IPS DF 19.7 (cell line): ENCODE results near the gene SMAD3.
"Not testable (repeated sequence)": the region's sequence is repeated elsewhere in the genome, so short reads cannot be mapped to it uniquely, and the experiment has no call there.

Source experiments
- DNase-seq: peaks from one replicate; pipeline ENCODE4 v3.0.0-alpha.2; 2013; ENCODE audit warnings: low read depth, low spot score

The SMAD3 gene

DNA sequence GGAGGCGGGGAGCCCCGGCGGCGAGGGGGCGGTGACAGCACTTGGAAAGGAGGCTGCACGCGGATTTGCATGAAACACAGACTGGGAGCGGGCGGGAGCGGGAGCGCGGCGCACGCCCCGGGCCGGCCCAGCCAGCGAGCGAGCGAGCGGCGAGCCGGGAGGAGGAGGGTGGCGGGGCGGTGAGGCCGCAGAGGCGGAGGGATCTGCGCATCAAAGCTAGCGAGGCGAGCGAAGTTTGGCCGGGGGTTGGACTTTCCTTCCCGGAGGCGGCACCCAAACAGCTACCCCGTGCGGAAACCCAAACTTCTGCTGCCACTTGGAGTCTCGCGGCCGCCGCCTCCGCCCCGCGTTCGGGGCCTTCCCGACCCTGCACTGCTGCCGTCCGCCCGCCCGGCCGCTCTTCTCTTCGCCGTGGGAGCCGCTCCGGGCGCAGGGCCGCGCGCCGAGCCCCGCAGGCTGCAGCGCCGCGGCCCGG lies at the start of gene SMAD3:
SMAD3 (plus strand) TSS at position 72 of the 475 bp plus-strand sequence. CDS start 553 bp downstream, outside the sequence.
- DNase-seq: no peak

DNA sequence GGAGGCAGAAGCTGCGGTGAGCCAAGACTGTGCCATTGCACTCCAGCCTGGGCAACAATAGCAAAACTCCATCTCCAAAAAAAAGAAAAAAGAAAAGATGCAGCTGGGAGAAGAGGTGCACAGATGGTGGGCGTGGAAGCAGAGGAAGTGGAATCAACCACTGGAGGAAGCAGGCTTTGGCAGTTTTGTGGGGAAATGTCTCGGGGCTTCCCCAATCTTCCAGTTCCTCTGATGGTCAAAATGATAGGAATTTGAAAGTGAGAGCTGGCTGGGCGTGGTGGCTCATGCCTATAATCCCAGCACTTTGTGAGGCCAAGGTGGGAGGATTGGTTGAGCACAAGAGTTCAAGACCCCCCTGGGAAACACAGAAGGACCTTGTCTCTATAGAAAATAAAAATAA lies 48.1 kb upstream of the SMAD3 start:
- no peak for DNase-seq

DNA sequence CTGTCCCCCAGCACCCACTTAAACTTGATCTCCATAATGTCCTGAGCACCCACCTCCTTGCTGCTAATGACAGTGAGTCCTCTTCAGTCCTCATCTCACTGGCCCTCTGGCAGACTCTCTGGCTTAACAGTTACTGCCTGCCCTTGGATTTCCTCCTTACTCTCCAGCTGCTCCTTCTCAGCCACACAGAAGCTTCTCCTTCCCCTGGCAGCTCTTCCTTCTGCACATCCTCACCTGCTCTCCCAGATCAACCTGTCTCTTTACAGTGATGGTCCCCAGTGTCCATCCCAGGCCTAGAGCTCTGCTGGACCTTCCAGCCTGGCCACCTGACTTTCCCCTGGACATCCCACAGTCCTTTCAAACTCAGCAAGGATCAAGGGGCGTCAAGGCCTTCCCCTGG lies 47.4 kb upstream of the SMAD3 start:
- no peak for DNase-seq

DNA sequence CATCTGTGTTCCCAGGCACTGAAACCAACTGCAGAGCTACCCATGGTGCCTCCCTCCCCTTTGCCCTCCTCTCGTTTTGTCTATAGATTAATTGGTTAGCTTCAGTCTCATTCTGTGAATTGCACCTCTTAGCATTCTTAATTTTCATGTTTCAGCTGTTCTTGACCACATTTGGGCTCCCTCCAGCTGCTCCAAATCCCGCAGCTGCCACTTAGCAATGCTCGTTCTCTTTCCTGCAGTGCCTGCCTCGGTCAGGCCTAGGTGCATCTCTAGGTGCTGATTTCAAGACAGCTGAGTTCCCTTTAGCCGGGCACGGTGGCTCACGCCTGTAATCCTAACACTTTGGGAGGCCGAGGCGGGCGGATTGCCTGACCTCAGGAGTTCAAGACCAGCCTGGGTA lies 47.0 kb upstream of the SMAD3 start:
- no peak for DNase-seq

DNA sequence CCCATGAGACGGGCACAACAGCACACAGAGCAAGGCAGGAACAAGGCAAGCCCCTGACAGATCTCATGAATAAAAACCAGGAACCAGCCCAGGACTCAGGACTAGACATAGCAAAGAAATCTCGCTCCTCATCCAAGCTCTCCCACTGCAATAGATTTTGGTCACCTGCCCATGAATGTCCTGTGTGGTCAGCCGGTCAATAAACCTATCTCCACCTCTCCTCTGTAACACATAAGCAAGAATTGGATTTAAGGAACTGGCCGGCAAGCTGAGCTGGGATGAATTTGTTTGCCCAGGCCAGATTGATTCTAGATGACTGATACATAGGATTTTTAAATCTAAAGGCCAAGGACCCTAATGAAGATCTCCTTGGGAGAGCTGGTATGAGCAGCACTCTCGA lies 46.3 kb upstream of the SMAD3 start:
- no peak for DNase-seq

DNA sequence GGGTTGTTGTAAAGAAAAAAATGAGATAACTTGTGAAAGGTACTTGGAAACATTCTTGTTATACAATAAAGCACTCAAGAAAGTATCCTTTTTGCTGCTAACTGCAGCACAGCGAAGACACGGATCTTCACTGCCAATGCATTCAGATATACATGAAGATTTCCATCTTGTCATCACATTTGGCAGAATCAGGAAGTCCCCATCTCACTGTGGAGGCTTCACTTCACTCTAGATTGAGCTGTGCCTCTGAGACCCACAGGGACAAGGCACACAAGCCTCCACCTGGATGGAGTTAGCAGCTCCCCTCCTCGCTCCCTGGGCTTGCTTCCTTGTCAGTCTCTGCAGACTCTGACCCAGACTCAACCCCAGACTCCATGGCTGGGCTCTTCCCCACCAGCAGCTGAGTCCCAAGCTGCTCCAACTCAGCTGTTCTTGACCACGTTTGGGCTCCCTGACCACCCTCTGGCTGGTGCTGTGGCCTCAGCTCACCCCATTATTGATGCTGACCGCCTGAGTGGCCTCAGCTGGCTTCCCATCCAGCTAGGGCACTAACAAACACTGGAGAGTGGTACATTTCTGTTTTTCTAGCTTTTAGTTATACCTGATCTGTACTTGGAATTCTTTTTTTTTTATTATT lies 45.4 kb upstream of the SMAD3 start:
- DNase-seq: no peak

DNA sequence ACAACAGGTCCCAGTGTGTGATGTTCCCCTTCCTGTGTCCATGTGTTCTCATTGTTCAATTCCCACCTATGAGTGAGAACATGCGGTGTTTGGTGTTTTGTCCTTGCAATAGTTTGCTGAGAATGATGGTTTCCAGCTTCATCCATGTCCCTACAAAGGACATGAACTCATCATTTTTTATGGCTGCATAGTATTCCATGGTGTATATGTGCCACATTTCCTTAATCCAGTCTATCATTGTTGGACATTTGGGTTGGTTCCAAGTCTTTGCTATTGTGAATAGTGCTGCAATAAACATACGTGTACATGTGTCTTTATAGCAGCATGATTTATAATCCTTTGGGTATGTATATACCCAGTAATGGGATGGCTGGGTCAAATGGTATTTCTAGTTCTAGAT lies 44.7 kb upstream of the SMAD3 start:
- DNase-seq: not testable (repeated sequence)

DNA sequence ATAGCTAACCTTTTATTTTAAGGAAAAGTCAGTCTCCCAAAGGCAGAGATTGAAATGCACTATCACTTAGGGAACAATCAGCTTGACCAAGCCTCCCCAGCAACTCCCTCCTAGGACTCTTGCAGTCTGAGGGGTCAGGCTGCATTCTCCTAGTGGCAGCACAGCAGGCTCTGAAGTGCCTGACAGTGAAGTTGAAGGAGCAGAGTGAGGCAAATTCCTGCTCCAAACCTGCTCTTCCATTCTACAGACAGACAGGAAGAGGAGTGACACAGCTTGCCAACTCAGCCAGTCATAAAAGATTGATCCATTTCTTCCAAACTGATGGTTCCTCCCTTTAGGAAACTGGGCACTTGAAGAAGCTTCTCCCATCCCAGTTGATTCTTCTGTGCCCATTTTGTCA lies 43.9 kb upstream of the SMAD3 start:
- DNase-seq: no peak

DNA sequence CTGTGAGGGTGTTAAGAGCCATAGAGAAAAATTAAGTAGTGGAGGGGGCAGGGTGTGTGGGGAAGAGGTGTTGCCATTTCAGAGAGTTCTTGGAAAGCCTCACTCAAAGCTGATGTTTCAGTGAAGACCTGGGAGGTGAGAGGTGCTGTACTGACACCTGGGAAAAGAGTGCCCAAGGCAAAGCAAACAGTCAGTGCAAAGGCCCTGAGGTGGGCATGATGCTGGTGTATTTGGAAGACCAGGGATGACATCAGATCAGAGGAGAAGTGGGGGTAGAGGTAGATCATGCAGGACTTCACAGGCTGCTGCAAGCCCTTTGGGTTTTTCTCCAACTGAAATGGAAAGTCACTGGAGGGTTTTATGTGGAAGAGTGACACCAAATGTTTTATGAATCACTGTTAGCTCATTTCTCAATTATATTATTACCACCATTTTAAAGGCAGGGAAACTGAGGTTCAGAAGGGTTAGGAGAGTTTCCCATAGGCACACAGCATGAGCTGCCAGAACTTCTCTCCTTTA lies 42.8 kb upstream of the SMAD3 start:
- no peak for DNase-seq

DNA sequence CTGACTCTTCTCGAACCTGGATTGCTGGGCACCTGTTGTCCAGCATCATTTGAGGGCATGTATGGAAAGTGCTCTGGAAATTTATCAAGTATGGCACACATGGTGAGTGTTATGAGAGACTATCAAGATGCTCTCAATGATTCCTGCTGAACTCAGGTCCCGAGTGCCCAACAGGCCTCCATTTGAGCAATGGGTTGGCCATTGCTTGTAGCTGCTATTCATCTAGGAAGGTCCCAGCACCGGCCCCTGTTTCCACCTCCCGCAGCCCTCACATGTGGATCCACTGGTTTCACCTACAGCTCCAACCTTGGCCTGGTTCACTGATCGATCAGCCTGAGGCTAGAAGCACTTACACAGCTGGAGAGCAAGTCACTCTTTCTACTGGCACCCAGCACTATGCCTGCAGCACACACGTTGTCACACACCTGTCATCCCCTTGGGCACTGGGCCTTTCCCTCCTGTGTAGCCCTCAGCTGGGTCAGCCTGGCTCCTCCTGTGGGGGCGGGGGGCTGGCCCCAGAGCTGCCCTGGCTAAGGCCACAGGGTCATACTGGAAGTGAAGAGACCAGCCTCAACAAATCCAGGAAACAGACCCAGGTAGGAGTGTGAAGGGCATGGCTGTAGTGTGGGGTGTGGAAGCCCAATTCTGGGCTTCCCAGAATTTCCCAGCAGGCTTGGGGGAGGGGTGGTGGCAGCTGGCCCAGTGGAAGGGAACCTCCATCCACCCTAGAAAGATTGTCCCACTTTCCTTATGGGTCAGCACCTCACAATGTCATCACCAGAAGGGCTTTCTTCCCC lies 41.7 kb upstream of the SMAD3 start:
- no peak for DNase-seq

DNA sequence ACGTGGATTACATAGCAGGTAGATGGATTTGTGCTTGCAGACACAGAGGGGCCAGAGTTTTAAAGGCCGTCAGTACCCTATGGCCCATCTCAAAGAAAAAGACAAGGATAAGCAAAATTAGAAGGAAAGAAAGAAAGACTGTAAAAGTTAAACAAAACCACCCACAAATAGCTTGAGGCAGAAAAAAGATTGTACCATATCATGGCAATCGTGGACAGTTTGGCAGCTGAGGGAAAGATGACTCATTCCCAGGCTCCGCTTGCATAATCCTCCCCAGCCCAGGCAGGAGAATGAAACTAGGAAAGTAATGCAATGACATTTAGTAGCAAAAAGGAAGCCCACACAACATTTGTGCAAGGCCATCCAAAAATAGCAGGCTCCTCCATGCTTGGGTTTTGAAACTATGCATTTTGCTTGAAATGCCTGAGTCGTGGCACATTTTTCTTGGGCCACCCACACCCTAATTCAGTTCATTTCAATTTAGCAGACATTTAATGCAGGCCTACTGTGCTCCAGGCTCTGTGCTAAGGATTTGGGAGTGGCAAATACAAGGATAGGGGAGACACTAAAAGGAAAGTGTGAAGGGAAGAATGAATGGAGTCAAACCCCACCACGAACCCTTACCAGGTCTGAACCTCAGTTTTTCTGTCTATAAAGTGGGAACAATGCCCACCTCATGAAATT lies 40.9 kb upstream of the SMAD3 start:
- DNase-seq: no peak

DNA sequence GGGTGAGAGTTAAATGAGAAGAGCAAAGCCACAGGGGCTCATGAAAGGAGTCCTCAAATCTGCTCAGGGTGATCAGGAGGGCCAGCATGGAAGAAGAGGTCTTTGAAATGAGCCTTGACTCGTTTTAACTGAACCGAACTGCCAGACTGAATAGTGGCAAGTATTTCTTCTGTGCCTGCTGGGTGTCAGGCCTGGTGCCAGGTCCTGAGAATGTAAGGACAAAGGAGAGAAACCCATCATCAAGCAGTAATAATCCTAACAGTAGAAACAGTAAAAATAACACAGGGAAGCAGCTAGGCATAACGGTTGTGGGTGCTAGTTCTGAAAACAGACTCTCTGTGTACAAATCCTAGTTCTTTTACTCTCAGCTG lies 40.4 kb upstream of the SMAD3 start:
- DNase-seq: no peak

DNA sequence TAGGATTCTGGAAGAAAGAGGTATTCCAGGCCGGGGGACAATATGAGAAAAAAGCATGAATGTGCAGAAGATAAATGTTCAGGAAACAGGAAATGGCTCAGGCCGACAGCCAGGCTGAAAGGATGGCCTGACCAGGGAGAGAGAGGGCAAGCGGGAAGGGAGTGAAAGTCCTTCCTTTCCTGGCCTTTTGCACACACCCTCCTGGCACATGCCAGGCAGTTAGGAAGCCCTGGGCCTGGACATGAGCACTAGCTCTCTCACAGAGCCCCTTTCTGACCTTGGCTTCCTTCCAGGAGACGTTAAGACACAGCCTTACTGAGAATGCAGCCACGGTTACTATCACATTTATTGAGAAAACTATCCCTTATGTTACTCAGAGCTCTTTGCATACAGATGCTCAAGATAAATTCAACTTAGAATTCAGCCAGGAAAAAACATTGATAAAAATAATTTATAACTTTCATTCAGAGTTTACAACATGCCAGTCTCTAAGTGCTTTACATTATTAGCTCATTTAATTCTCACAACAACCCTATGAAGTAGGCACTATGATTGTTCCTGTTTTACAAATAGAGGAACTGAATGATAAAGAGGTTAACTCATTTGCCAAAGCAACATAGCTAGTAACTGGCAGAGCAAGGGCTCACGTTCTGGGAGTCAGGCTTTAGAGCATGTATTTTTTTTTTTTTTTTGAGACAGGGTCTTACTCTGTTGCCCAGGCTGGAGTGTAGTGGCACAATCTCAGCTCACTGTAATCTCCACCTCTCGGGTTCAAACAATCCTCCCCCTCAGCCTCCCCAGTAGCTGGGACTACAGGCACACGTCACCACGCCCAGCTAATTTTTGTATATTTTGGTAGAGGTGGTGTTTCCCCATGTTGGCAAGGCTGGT lies 39.4 kb upstream of the SMAD3 start:
- DNase-seq: no peak

DNA sequence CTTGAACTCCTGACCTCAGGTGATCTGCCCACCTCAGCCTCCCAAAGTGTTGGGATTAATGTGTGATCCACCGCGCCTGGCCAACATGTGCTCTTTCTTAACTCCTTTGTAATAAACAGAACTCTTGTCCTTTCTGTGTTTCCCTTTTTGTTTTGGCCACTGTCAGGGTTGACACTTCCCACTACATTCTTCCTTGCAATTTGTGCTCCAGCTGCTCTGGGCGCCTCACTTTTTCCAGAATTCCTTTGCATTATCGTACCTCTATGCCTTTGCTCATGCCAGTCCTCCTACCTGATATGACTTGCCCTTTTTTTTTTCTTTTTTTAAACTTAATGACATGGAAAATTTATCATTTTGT lies 38.8 kb upstream of the SMAD3 start:
- DNase-seq: no peak

DNA sequence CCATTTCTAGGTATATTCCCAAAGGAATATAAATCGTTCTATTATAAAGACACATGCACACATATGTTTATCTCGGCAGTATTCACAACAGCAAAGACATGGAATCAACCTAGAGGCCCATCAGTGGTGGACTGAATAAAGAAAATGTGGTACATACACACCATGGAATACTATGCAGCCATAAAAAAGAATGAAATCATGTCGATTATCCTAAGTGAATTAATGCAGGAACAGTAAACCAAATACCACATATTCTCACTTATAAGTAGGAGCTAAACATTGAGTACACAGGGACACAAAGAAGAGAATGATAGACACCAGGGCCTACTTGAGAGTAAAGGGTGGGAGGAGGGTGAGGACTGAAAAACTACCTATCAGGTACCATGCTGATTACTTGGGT lies 37.0 kb upstream of the SMAD3 start:
- DNase-seq: not testable (repeated sequence)

DNA sequence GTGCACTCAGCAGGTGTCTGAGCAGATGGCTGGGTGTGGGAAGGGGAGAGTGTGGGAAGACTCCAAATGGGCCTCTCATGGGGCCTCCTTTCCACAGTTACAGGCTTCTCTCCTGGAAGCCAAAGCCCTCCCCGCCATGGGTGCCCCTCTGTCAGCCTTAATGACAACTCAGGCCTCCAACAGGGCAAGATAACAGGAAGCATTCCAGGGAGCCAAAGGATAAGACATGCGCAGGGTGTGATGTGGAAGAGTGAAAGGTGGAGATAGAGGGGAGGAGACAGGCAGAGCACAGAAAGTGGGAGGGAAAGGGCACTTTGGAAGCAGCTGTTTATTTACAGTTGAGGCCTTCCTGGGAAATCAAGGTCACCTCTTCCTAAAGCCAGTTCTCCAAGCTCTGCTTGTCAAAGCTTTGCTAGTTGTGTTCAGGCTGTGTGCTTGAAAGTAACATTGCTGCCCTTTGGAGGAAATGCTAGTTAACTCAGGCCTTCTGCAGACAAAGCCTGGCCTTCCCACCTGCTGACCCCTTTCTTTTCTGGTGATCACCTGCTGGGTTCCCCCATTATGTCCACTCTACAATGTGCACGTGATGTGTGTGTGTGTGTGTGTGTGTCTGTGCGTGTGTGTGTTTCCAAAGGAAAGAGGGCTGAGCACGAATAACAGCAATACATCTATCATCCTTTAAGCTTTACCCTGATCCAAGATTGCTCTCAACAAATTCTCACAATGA lies 35.2 kb upstream of the SMAD3 start:
- DNase-seq: peak; percentile 98

DNA sequence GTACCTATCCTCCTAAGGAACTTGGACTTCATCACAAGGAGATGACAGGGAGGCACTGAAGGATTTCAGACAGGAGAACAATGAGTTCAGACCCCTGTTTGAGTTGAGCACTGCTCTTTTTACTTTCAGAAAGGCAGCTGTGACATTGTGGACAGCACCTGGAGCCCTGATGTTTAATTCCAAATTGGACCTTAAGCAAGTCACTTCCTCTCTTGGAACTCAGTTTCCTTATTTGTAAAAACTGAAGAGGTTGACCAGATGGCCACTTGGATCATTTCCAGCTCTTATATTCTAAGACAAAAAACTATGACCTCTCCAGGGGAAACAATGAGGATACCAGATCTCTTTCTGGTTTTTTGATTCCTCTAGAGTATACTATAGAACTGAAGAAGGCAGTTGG lies 34.1 kb upstream of the SMAD3 start:
- DNase-seq: no peak

DNA sequence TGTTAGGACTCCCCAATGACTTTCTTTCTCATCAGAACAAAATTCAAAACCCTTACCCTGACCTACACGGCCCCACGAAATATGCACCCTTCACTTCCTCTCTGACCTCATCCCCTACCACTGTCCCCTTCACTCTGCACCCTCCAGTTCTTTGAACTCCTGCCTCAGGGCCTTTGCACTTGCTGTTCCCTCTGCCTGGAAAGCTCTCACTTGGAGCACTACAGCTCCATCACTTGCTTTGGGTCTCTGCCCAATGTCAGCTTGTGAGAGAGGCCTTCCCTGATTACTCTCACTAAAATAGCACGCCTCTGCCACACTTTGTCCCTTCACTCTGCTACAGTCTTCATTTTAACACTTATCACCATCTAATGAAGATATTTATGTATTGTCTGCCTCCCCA lies 32.8 kb upstream of the SMAD3 start:
- no peak for DNase-seq

DNA sequence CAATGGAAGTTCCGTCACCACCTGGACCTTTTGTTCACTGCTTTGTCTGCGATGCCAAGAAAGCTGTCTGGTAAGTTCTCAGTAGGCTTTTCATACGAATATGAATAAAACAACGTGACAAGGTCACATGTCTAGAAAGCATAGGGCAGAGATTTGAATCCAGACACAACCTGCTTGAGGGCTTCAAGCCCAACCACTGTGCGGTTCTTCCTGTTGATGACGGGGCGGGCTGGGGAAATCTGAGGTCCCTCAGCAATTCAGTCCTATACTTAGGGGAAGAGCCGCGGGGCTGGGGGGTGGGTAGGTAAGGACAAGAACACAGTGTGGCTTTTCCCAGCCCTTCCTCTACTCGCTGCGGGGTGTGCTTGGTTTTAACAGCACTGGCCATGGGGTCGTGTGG lies 32.4 kb upstream of the SMAD3 start:
- DNase-seq: no peak

DNA sequence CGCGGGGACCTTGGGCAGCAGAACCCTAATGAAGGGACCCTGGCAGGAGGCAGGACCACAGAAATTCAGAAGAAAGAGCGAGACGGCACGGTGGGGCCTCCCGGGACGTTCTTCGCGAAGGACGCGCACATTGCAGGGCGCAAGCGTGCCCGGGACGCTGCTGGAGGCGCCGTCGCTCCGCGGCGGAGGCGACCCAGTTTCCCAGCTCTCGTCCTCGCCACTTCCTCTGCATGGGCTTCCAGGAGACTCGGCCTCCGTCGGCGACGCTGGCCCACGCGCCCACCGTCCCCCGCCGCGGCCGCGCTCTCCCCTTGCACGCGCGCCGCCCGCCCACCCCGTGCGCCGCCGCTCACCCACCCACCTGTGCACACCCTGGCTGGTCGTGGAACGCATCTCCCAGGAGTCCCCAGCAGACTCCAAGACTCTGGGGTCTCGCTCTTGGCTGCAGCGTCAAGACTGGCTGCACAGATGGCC lies 31.8 kb upstream of the SMAD3 start:
- DNase-seq: no peak

DNA sequence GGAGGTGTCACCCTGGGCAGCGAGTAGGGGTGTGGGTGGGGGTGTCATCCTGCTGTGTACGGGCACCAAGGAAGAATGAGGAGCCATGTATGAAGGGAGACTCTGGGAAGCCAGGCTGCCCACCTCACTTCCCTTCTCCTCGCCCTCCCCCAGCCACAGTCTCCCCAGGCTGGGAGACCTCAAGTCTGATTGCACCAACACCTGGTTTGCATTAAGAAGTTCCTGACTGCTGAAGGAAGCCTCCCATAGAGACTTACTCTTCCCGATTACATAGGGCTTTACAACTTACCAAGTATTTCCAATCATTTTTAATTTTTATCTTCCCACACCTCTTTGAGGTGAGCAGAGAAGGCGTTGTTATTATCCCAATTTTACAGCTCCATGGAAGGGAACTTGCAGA lies 29.5 kb upstream of the SMAD3 start:
- DNase-seq: no peak
